Psoas muscle (tissue), 8 donors: ENCODE results near the gene PGGT1B. TPM values are rescaled to one million over a fixed set of nuclear protein-coding genes. Genes with fewer than 3 reads are reported as not detected.

ENCODE experiments used
- ATAC-seq, 4 donors: fragments of 200-7000 bp; cut with Tn5 transposase; one replicate each; pipeline ENCODE4 v1.9.1; 2020; ENCODE audit warnings: moderate library complexity in 3 of 4, mild to moderate bottlenecking in 2 of 4
- DNase-seq, 2 donors: peaks; one replicate each; pipeline ENCODE4 v3.0.0-alpha.2; 2020
- H3K27ac ChIP-seq: fragments of 200-600 bp; one replicate; pipeline ENCODE4 v1.8.0; 2022
- H3K27me3 ChIP-seq, 3 donors: fragments of 200-600 bp in 1 of 3; one replicate each; pipeline versions ENCODE4 v1.6.1 to v1.8.0; 2013 to 2022; ENCODE audit warnings: low read length in 2 of 3, mild to moderate bottlenecking in 2 of 3, moderate library complexity in 1 of 3; ENCODE audit not compliant: insufficient read depth in 3 of 3
- H3K36me3 ChIP-seq, 2 donors: fragments of 200-600 bp in 1 of 2; one replicate each; pipeline versions ENCODE4 v1.6.1 to v1.8.0; 2013 to 2022; ENCODE audit warnings: low read depth in 1 of 2, mild to moderate bottlenecking in 1 of 2, moderate library complexity in 1 of 2; ENCODE audit not compliant: insufficient read depth in 1 of 2
- H3K4me1 ChIP-seq: fragments of 200-600 bp; one replicate; pipeline ENCODE4 v1.8.0; 2022
- H3K4me3 ChIP-seq: fragments of 200-600 bp; one replicate; pipeline ENCODE4 v1.8.0; 2022; ENCODE audit warnings: mild to moderate bottlenecking
- H3K9me3 ChIP-seq: fragments of 200-600 bp; one replicate; pipeline ENCODE4 v1.8.0; 2022
- WGBS, 3 donors: extraction: QIAGEN DNeasy Blood & Tissue Kit; methylation state at CpG; one replicate each; pipeline versions ENCODE4 v1.1.6 to v1.1.7; 2013; 5-methylcytosine and 5-hydroxymethylcytosine counted together
- intact Hi-C, 2 donors: fragments of 100-400 bp; cut with DNase I; formaldehyde crosslinking; loops; one replicate each; pipeline versions ENCODE4 v1.11.0 to v1.14.2; 2022
- polyA plus RNA-seq, 3 donors: library from polyadenylated mRNA; stranded (reverse); fragments of 200-250 nt; gene quantifications; one replicate each; pipeline ENCODE4 v1.2.3, GENCODE V29; 2013
- total RNA-seq, 4 donors: library from RNA; stranded (reverse); fragmentation: NEBNext Ultra II Directional in 2 of 4; extraction: Animal tissue kit (Norgen Biotek cat#: 25700) in 2 of 4; gene quantifications; one replicate each; pipeline versions ENCODE4 v1.2.1 to v1.2.4, GENCODE V29; 2021 to 2023
- TF ChIP-seq, protein P1 (sequence below): fragments of 200-600 bp; IDR thresholded peaks from one replicate; pipeline ENCODE4 v1.8.0; 2022; ENCODE audit warnings: antibody characterized with exemption
- donor health status: healthy with polysubstance abuse.
- donor health status: DM: no; HTN: no; CAD: no; lungs with moderate emphysema.
- donor health status: Bipolar disorder and iron deficiency.
- donor health status: healthy.
- donor health status: DM: yes; HTN: yes; CAD: no.
- donor health status: DM: no; HTN: no; CAD: no.
- donor health status: DM: no; HTN: no; CAD: no.
- donor health status: DM: yes; HTN: yes; CAD: no.

The PGGT1B gene
- total and polyA plus RNA-seq, 7 donors, result 2.7 to 29.0 (median 18.4) TPM

- Histone ChIP-seq H3K27ac (no peak overlapping the region), H3K36me3 (peaks cover 4 to 75% of the 10 kb centered on the region in 2 donors), H3K9me3 (no peaks in the 10 kb centered on the region), H3K4me3 (no peak overlapping the region), H3K27me3 (no peaks in the 10 kb centered on the region), H3K4me1 (peaks cover 5% of the 10 kb centered on the region)
- DNase-seq (no peak), ATAC-seq (no peak)
- TF ChIP-seq, protein P1, sequence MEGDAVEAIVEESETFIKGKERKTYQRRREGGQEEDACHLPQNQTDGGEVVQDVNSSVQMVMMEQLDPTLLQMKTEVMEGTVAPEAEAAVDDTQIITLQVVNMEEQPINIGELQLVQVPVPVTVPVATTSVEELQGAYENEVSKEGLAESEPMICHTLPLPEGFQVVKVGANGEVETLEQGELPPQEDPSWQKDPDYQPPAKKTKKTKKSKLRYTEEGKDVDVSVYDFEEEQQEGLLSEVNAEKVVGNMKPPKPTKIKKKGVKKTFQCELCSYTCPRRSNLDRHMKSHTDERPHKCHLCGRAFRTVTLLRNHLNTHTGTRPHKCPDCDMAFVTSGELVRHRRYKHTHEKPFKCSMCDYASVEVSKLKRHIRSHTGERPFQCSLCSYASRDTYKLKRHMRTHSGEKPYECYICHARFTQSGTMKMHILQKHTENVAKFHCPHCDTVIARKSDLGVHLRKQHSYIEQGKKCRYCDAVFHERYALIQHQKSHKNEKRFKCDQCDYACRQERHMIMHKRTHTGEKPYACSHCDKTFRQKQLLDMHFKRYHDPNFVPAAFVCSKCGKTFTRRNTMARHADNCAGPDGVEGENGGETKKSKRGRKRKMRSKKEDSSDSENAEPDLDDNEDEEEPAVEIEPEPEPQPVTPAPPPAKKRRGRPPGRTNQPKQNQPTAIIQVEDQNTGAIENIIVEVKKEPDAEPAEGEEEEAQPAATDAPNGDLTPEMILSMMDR, result no peak
- 88 to 90% (median 90%) methylated on average over 3 of the region's 3 CpGs for WGBS, 3 donors
- intact Hi-C loops, result no loop called here
Observed at GRCh38 chr5:115237066-115237465, 25.6 kb downstream of the PGGT1B start.

- intact Hi-C loops, result no loop called here
- peaks cover under 1% of the 10 kb centered on the region for H3K4me1 ChIP-seq
- DNase-seq (no peak), ATAC-seq (no peak)
- no peaks in the 10 kb centered on the region for H3K27me3 ChIP-seq
- no peaks in the 10 kb centered on the region for H3K9me3 ChIP-seq
- H3K36me3 ChIP-seq, result peaks cover 4 to 74% of the 10 kb centered on the region in 2 donors
- TF ChIP-seq, protein P1, result no peak
- 83 to 92% (median 89%) methylated on average over 2 of the region's 2 CpGs for WGBS, 3 donors
- no peak overlapping the region for H3K4me3 ChIP-seq
- H3K27ac ChIP-seq, result no peak overlapping the region
Observed at GRCh38 chr5:115236599-115236998, 26.1 kb downstream of the PGGT1B start.

DNA sequence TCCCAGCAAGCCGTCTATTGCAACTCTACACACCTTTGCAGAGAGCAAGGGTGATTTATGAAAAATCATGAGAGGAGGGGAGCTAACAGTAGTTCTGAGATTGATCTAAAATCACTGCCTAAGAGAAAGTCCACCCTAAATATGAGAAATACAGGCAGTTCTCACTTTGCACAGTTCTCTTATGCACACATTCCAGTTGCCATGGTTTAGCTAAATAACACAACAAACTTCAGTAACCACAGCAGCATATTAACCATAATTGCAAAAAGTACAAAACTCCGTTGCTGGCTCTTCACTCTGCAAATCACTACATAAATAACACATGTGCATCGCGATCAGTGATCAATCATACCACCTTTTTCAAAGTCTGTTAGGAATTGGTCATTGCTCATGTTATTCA lies 31.1 kb downstream of the PGGT1B start:
- H3K4me3 ChIP-seq, result no peak overlapping the region
- H3K9me3 ChIP-seq, result no peaks in the 10 kb centered on the region
- H3K36me3 ChIP-seq, result peaks cover 2 to 74% of the 10 kb centered on the region in 2 donors
- TF ChIP-seq, protein P1, result no peak
- H3K4me1 ChIP-seq, result no peaks in the 10 kb centered on the region
- intact Hi-C loops, result no loop called here
- ATAC-seq, result no peak
- no peak overlapping the region for H3K27ac ChIP-seq
- 89 to 91% (median 89%) methylated on average over 4 of the region's 4 CpGs for WGBS, 3 donors
- no peak for DNase-seq
- no peaks in the 10 kb centered on the region for H3K27me3 ChIP-seq

- no peak for ATAC-seq
- H3K4me3 ChIP-seq, result no peak overlapping the region
- peaks cover 2 to 61% of the 10 kb centered on the region in 2 donors for H3K36me3 ChIP-seq
- no peaks in the 10 kb centered on the region for H3K4me1 ChIP-seq
- intact Hi-C loops, result no loop called here
- H3K9me3 ChIP-seq, result no peaks in the 10 kb centered on the region
- WGBS, 3 donors, result 95 to 100% (median 100%) methylated on average over 1 of the region's 1 CpG
- TF ChIP-seq, protein P1, result no peak
- no peak overlapping the region for H3K27ac ChIP-seq
- no peak for DNase-seq
- no peaks in the 10 kb centered on the region for H3K27me3 ChIP-seq
Observed at GRCh38 chr5:115229606-115230005, 33.1 kb downstream of the PGGT1B start.

- no peak overlapping the region for H3K27ac ChIP-seq
- 92 to 100% (median 100%) methylated on average over 1 of the region's 1 CpG for WGBS, 3 donors
- ATAC-seq (no peak), DNase-seq (no peak)
- H3K36me3 ChIP-seq, result peaks cover 2 to 62% of the 10 kb centered on the region in 2 donors
- H3K9me3 ChIP-seq, result no peaks in the 10 kb centered on the region
- no peaks in the 10 kb centered on the region for H3K27me3 ChIP-seq
- H3K4me3 ChIP-seq, result no peak overlapping the region
- intact Hi-C loops, result no loop called here
- TF ChIP-seq, protein P1, result no peak
- no peaks in the 10 kb centered on the region for H3K4me1 ChIP-seq
Observed at GRCh38 chr5:115227281-115227680, 35.4 kb downstream of the PGGT1B start.
